Fibroblast of mammary gland (primary cell): ENCODE results near the gene TRIM14.

Experiments
- DNase-seq: peaks from one replicate; pipeline ENCODE4 v3.0.0-alpha.2; 2010; ENCODE audit warnings: low read depth
- H3K4me3 ChIP-seq: 2 replicates; pipeline ENCODE4 v1.5.1; 2011; ENCODE audit warnings: low read depth, mild to moderate bottlenecking, low read length, moderate library complexity; ENCODE audit not compliant: control insufficient read depth
- TF ChIP-seq, protein P1 (sequence below): conservative IDR thresholded peaks from 2 replicates; pipeline ENCODE4 v1.5.1; 2011; ENCODE audit warnings: low read depth, low read length, inconsistent platforms; ENCODE audit not compliant: control insufficient read depth, insufficient read depth

TRIM14 gene

DNA sequence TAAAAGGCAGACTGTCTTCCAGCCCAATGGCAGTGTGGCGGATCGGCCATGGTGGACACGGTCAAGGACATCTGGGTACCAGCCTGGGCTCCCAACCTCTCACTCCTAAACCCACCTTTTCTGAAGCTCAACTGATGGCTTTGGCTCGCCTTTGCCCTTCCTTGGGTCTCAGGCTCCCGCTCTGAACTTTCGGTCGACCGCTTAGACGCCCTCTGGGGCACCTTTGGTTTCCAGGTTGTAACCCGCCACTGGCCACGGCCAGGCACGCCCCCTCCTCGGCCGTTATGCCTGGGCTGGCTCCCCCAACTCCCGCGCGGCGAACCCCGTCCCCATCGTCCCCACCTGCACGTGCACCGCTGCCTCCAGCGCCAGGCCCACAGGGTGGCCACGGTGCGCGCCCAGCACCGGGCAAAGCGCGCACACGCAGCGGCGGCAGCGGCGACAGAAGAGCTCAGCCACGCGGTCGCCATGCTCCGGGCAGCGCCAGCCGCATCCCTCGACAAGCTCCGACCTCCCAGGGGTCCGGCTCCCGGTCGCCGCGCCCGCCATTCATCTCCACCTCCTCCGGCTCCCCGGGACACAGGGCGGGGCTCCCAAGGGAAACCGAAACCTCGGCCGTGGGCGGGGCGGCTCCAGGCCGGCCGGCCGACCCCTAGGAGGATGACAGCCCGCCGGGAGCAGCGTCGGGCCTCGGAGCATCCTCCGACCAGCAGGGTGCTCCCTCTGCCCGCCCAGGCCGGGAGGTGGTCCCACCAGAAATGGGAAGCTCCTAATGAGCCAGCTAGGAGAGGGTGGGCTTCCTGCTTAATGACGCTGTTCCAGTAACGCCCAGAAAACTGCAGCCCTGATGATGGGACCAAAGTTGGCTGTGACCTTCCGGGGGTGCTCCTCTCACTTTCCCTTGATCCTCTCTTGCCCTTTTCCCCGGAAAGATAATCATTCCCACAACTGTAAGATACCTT is at the start of gene TRIM14:
TSS of gene TRIM14 (minus strand) at position 583 of the 962 bp plus-strand sequence. CDS start at position 549, 34 bp downstream.
- peak within 1 kb of the TSS; percentile 45 for H3K4me3 ChIP-seq
- TF ChIP-seq, protein P1, sequence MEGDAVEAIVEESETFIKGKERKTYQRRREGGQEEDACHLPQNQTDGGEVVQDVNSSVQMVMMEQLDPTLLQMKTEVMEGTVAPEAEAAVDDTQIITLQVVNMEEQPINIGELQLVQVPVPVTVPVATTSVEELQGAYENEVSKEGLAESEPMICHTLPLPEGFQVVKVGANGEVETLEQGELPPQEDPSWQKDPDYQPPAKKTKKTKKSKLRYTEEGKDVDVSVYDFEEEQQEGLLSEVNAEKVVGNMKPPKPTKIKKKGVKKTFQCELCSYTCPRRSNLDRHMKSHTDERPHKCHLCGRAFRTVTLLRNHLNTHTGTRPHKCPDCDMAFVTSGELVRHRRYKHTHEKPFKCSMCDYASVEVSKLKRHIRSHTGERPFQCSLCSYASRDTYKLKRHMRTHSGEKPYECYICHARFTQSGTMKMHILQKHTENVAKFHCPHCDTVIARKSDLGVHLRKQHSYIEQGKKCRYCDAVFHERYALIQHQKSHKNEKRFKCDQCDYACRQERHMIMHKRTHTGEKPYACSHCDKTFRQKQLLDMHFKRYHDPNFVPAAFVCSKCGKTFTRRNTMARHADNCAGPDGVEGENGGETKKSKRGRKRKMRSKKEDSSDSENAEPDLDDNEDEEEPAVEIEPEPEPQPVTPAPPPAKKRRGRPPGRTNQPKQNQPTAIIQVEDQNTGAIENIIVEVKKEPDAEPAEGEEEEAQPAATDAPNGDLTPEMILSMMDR, result peak; percentile 19
- peak; percentile 44 for DNase-seq

- TF ChIP-seq, protein P1, result no peak
- DNase-seq, result no peak
- H3K4me3 ChIP-seq, result no peak overlapping the region
Observed at GRCh38 chr9:98168153-98168780, 49.2 kb upstream of the TRIM14 start.

DNA sequence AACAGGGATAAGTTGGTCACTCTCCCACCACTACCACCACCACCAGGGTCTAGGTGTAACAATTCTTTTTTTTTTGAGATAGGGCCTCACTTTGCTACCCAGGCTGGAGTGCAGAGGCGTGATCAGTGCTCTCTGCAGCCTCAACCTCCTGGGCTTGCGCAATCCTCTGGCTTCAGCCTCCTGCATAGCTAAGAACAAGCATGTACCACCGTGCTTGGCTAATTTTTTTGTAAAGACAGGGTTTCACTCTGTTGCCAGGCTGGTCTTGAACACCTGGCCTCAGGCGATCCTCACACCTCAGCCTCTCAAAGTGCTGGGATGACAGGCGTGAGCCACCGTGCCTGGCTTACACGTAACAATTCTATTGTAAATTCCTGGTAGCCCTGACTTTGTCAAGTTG is 45.9 kb upstream of the TRIM14 start:
- no peak for DNase-seq
- no peak overlapping the region for H3K4me3 ChIP-seq
- TF ChIP-seq, protein P1, result no peak

- no peak overlapping the region for H3K4me3 ChIP-seq
- DNase-seq, result no peak
- TF ChIP-seq, protein P1, result no peak
Observed at GRCh38 chr9:98162613-98163012, 43.6 kb upstream of the TRIM14 start.

- no peak for DNase-seq
- TF ChIP-seq, protein P1, result no peak
- no peak overlapping the region for H3K4me3 ChIP-seq
Observed at GRCh38 chr9:98161851-98162250, 42.8 kb upstream of the TRIM14 start.

- TF ChIP-seq, protein P1, result no peak
- H3K4me3 ChIP-seq, result no peak overlapping the region
- DNase-seq, result no peak
Observed at GRCh38 chr9:98159790-98160189, 40.8 kb upstream of the TRIM14 start.
